Measurements from ENCODE around the gene C1QTNF4. TPM values are rescaled to one million over a fixed set of nuclear protein-coding genes. Genes with fewer than 3 reads are reported as not detected.
A peak's percentile ranks its signal among the peaks of the same experiment; 100 is the strongest.

Gene C1QTNF4
- total and polyA plus RNA-seq, 9 of the 15 experiments (the other 6 are each of a cell fraction or from before 2014, with no cell fraction given), result not detected

DNA sequence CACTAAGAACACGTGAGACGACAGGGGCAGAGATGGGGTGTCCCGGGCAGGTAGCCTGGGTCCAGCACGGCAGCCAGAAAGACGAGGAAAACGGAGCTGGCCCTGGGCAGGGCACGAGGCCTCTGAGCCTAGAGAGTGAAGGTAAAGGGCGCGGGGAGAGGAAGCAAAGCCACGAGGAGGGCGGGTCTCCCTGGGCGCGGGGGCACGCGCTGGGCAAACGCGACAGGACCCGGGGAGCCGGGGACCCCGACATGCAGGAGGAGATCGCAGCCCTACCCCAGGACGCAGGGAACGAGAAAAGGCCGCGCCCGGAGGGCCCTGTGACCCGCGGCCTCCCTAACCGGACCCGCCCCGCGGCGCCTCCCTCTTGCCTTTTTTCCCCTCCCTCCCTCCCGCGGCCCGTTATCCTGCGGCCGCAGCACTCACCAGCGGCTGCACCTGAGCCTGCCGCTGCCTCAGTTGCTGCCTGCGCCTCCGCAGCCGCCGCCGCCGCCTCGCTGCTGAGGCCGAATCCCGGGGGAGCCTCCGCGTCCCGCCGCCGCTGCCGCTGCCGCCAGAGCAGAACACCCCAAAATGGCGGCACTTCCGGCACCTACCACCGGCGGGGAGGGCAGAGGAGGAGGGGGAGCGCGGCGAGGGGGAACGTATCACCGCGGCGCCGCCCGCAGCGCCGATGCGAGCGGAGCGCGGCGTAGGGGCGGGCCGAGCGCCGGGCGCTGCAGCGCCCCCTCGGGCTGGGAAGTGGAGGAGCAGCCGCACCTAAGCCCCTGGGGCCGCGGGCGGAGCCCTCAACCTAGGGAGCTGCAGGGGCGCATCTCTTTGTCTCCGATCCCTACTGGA lies 41.4 kb downstream of the C1QTNF4 start, which contains the start of gene CELF1 (continued):
- TF ChIP-seq, protein P1, sequence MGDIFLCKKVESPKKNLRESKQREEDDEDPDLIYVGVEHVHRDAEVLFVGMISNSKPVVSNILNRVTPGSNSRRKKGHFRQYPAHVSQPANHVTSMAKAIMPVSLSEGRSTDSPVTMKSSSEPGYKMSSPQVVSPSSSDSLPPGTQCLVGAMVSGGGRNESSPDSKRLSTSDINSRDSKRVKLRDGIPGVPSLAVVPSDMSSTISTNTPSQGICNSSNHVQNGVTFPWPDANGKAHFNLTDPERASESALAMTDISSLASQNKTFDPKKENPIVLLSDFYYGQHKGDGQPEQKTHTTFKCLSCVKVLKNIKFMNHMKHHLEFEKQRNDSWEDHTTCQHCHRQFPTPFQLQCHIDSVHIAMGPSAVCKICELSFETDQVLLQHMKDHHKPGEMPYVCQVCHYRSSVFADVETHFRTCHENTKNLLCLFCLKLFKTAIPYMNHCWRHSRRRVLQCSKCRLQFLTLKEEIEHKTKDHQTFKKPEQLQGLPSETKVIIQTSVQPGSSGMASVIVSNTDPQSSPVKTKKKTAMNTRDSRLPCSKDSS (IDR thresholded peaks at IDR 0.05; ENCODE audit: low read depth, partially characterized antibody), result no peak
- TF ChIP-seq NFATC3 (IDR thresholded peaks at IDR 0.05), result no peak
- TF ChIP-seq, protein P2, sequence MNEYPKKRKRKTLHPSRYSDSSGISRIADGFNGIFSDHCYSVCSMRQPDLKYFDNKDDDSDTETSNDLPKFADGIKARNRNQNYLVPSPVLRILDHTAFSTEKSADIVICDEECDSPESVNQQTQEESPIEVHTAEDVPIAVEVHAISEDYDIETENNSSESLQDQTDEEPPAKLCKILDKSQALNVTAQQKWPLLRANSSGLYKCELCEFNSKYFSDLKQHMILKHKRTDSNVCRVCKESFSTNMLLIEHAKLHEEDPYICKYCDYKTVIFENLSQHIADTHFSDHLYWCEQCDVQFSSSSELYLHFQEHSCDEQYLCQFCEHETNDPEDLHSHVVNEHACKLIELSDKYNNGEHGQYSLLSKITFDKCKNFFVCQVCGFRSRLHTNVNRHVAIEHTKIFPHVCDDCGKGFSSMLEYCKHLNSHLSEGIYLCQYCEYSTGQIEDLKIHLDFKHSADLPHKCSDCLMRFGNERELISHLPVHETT (CRISPR knock-in tag; conservative IDR thresholded peaks at IDR 0.05 in 1 of 2, IDR thresholded peaks at IDR 0.05 in 1 of 2), result peak in 1 of 2 experiments; percentile 99; a peak in 2 of 4 replicates
- TF ChIP-seq SIN3A (IDR thresholded peaks at IDR 0.05; ENCODE audit: borderline replicate concordance in 2 of 2, control insufficient read depth in 1 of 2, low read depth in 2 of 2, low read length in 2 of 2), result no peak; a peak in 2 of 4 replicates
- 0 out of 2 replicates have a peak, but pooled peaks have one; percentile 31 for TF ChIP-seq SMC3 (conservative IDR thresholded peaks at IDR 0.05; ENCODE audit: insufficient read depth, low read depth, low read length)
- TF ChIP-seq, protein P3, sequence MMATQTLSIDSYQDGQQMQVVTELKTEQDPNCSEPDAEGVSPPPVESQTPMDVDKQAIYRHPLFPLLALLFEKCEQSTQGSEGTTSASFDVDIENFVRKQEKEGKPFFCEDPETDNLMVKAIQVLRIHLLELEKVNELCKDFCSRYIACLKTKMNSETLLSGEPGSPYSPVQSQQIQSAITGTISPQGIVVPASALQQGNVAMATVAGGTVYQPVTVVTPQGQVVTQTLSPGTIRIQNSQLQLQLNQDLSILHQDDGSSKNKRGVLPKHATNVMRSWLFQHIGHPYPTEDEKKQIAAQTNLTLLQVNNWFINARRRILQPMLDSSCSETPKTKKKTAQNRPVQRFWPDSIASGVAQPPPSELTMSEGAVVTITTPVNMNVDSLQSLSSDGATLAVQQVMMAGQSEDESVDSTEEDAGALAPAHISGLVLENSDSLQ (IDR thresholded peaks at IDR 0.05), result no peak
- TF ChIP-seq POLR3A (IDR thresholded peaks at IDR 0.05; ENCODE audit: borderline replicate concordance, extremely low read depth, insufficient read depth, insufficient read length), result no peak
- TF ChIP-seq, protein P4, sequence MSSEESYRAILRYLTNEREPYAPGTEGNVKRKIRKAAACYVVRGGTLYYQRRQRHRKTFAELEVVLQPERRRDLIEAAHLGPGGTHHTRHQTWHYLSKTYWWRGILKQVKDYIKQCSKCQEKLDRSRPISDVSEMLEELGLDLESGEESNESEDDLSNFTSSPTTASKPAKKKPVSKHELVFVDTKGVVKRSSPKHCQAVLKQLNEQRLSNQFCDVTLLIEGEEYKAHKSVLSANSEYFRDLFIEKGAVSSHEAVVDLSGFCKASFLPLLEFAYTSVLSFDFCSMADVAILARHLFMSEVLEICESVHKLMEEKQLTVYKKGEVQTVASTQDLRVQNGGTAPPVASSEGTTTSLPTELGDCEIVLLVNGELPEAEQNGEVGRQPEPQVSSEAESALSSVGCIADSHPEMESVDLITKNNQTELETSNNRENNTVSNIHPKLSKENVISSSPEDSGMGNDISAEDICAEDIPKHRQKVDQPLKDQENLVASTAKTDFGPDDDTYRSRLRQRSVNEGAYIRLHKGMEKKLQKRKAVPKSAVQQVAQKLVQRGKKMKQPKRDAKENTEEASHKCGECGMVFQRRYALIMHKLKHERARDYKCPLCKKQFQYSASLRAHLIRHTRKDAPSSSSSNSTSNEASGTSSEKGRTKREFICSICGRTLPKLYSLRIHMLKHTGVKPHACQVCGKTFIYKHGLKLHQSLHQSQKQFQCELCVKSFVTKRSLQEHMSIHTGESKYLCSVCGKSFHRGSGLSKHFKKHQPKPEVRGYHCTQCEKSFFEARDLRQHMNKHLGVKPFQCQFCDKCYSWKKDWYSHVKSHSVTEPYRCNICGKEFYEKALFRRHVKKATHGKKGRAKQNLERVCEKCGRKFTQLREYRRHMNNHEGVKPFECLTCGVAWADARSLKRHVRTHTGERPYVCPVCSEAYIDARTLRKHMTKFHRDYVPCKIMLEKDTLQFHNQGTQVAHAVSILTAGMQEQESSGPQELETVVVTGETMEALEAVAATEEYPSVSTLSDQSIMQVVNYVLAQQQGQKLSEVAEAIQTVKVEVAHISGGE (CRISPR knock-in tag; IDR thresholded peaks at IDR 0.05), result peak; percentile 35 to 87 (median 59); a peak in 5 of 6 replicates
- no peak for TF ChIP-seq ZNF764 (CRISPR knock-in tag; IDR thresholded peaks at IDR 0.05; ENCODE audit: low read depth)

All from K562 (cell line).